Neural crest cell (in vitro differentiated cells): ENCODE results near the gene UGT1A4. TPM values are rescaled to one million over a fixed set of nuclear protein-coding genes. Genes with fewer than 3 reads are reported as not detected.
"Not testable (repeated sequence)": the region's sequence is repeated elsewhere in the genome, so short reads cannot be mapped to it uniquely, and the experiment has no call there.

Source experiments
- DNase-seq: peaks from one replicate; pipeline ENCODE4 v3.0.0; 2021; ENCODE audit warnings: low read depth, mixed read lengths, low spot score
- H3K27ac Mint-ChIP-seq: one replicate; pipeline ENCODE4 v1.8.0; 2021; ENCODE audit warnings: mild to moderate bottlenecking, mixed read lengths; ENCODE audit not compliant: unreplicated experiment
- H3K27me3 Mint-ChIP-seq: 2 replicates; pipeline ENCODE4 v1.8.0; 2021; ENCODE audit warnings: low read depth, mild to moderate bottlenecking, mixed read lengths
- H3K36me3 Mint-ChIP-seq: 2 replicates; pipeline ENCODE4 v1.8.0; 2021; ENCODE audit warnings: low read depth, mild to moderate bottlenecking, mixed read lengths
- H3K4me1 Mint-ChIP-seq: 2 replicates; pipeline ENCODE4 v1.8.0; 2021; ENCODE audit warnings: mixed read lengths
- H3K4me3 Mint-ChIP-seq: one replicate; pipeline ENCODE4 v1.8.0; 2021; ENCODE audit warnings: mild to moderate bottlenecking, mixed read lengths
- H3K9me3 Mint-ChIP-seq: 2 replicates; pipeline ENCODE4 v1.8.0; 2021; ENCODE audit warnings: mixed read lengths
- CTCF ChIP-seq: fragments of 200-600 bp; sonication (generic); conservative IDR thresholded peaks from 2 replicates; pipeline ENCODE4 v1.5.0; 2021; ENCODE audit warnings: antibody characterized with exemption, mild to moderate bottlenecking
- total RNA-seq: library from RNA; stranded (reverse); gene quantifications from 2 replicates; pipeline ENCODE4 v1.2.1, GENCODE V29; 2021

UGT1A4 gene
- total RNA-seq, 1 donor from 2014 or later = not detected

GRCh38 chr2:233746475-233747282, 28.1 kb downstream of the UGT1A4 start:
- H3K36me3 Mint-ChIP-seq = peaks cover 14% of the 10 kb centered on the region
- no peak overlapping the region for H3K4me3 Mint-ChIP-seq
- TF ChIP-seq CTCF = no peak
- no peak for DNase-seq
- peaks cover 3% of the 10 kb centered on the region for H3K27me3 Mint-ChIP-seq
- H3K9me3 Mint-ChIP-seq = peaks cover 18% of the 10 kb centered on the region
- no peak overlapping the region for H3K27ac Mint-ChIP-seq
- no peaks in the 10 kb centered on the region for H3K4me1 Mint-ChIP-seq

GRCh38 chr2:233747283-233747544, 28.7 kb downstream of the UGT1A4 start:
- Mint-ChIP-seq H3K4me3 (no peak overlapping the region), H3K27me3 (peaks cover 3% of the 10 kb centered on the region), H3K36me3 (peaks cover 19% of the 10 kb centered on the region), H3K4me1 (no peaks in the 10 kb centered on the region), H3K9me3 (peaks cover 20% of the 10 kb centered on the region), H3K27ac (no peak overlapping the region)
- no peak for DNase-seq
- no peak for TF ChIP-seq CTCF

DNA sequence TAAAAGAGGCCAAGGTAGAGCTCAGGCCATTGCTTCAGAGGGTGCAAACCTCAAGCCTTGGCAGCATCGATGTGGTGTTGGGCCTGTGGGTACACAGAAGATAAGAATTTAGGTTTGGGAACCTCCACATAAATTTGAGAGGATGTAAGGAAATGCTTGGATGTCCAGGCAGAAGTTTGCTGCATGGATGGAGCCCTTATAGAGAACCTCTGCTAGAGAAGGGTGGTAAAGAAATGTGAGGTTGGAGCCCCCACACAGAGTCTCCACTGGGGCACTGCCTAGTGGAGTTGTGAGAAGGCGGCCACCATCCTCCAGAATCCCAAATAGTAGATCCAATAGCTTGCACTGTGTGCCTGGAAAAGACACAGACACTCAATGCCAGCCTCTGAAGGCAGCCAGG, 32.2 kb downstream of the UGT1A4 start:
- H3K9me3 Mint-ChIP-seq = peaks cover 27% of the 10 kb centered on the region
- DNase-seq, H3K4me1 Mint-ChIP-seq, H3K27me3 Mint-ChIP-seq, H3K27ac Mint-ChIP-seq, H3K4me3 Mint-ChIP-seq: not testable (repeated sequence)
- peaks cover 19% of the 10 kb centered on the region for H3K36me3 Mint-ChIP-seq

DNA sequence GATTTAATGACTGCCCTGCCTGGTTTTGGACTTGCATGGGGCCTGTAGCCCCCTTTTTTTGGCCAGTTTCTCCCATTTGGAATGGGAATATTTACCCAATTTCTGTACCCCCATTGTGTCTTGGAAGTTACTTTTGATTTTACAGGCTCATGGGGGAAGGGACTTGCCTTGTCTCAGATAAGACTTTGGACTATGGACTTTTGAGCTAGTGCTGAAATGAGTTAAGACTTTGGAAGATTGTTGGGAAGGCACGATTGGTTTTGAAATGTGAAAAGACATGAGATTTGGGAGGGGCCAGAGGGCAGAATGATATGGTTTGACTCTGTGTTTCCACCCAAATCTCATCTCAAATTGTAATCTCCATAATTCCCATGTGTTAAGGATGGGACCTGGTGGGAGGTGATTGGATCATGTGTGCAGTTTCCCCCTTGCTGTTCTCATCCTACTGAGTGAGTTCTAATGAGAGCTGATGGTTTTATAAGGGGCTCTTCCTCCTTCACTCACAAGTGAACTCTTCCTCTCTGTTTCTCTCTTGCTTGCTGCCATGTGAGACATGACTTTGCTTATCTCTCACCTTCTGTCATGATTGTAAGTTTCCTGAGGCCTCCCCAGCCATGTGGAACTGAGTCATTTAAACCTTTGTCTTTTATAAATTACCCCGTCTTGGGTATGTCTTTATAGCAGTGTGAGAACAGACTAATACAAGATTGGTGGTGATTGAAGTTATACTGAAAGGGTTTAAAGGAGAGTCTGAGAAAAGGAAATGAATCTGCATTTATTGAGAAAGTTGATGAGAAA, 32.9 kb downstream of the UGT1A4 start:
- peaks cover 27% of the 10 kb centered on the region for H3K9me3 Mint-ChIP-seq
- H3K27me3 Mint-ChIP-seq = not testable (repeated sequence)

DNA sequence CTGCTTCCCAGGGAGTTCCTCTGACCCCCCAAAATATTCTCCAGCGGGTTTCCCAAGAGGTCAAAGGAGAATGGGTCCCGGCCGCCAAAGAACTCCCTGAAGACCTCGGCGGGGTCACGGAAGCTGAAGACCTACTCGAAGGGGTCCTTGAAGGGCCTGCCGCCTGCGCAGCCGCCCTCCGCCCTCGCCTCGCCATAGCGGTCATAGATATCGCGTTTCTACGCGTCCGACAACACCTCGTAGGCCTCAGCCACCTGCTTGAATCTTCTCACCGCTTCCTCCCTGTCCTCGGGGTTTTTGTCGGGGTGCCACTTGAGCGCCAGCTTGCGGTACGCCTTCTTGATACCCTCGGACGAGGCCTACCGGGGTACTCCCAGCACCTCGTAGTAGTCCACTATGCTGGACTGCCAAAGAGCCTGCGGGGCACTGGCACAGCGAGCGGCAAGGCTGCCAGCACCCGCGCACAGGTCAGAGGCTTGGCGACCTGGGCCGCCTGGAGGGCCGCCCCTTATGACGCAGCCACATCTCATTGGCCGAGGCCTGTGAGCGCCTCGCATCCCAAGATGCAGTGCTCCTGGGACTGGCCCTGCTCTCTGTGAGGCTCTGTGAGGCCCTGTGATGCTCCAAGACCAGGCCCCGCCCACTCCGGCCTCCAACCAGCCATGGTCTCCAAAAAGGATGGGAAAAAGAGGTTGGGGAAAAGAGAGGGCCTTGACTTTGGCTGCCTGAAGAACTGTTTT, 36.5 kb downstream of the UGT1A4 start:
- H3K27ac Mint-ChIP-seq = no peak overlapping the region
- no peak for DNase-seq

More for the DNA sequence above, 32.9 kb downstream of the UGT1A4 start:
- not testable (repeated sequence) for H3K27ac Mint-ChIP-seq, H3K4me3 Mint-ChIP-seq, H3K4me1 Mint-ChIP-seq, DNase-seq
- peaks cover 19% of the 10 kb centered on the region for H3K36me3 Mint-ChIP-seq

More for the DNA sequence above, 36.5 kb downstream of the UGT1A4 start:
- no peaks in the 10 kb centered on the region for H3K27me3 Mint-ChIP-seq
- peaks cover 13% of the 10 kb centered on the region for H3K9me3 Mint-ChIP-seq
- H3K4me3 Mint-ChIP-seq = no peak overlapping the region
- no peak for TF ChIP-seq CTCF
- H3K4me1 Mint-ChIP-seq = peaks cover 7% of the 10 kb centered on the region
- peaks cover 11% of the 10 kb centered on the region for H3K36me3 Mint-ChIP-seq
